ENCODE data around the gene NAA10.
A peak's percentile ranks its signal among the peaks of the same experiment; 100 is the strongest.
"Not testable (repeated sequence)": the region's sequence is repeated elsewhere in the genome, so short reads cannot be mapped to it uniquely, and the experiment has no call there.

Gene NAA10

DNA sequence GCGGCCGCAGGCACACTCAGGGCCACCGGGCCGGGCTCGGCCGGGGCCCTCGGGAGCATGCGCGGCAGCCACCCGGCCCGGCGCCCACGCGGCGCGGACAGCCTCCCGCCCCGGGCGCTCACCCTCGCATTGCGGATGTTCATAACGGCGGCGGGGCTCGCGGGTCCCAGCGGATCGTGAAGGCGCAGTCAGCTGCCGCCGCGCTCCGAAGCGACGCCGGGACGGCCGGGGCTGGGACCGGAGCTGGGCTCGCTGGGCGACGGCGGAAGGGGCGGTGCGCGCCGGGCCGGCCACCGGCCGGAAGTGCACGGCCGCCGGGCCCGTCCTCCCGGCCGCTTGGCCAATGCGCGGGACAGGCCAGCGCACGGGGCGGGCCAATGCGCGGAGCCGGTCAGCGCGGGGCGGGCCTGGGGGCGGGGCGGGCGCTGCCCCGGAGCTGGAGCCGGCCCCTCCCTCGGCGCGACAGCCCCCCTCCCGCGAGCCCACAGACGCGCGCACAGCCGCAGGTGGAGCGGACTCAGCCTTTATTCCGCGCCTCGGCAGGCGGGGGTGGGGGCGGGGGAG is at the start of gene NAA10:
TSS of gene NAA10 (minus strand) at position 276 of the 564 bp plus-strand sequence. CDS start at position 143, 133 bp downstream.
- H3K9me3 ChIP-seq (ENCODE audit: control insufficient read depth, insufficient read depth, low read length), result no peaks in the 10 kb centered on the region
- H3K36me3 ChIP-seq (ENCODE audit: insufficient read depth, low read length), result peaks cover 13% of the 10 kb centered on the region
- peak within 1 kb of the TSS; percentile 77 for H3K9ac ChIP-seq (ENCODE audit: low read depth, low read length)
- no peaks in the 10 kb centered on the region; the same call in 1 of the 2 replicates for H3K4me1 ChIP-seq (ENCODE audit: insufficient read depth, low read length)

DNA sequence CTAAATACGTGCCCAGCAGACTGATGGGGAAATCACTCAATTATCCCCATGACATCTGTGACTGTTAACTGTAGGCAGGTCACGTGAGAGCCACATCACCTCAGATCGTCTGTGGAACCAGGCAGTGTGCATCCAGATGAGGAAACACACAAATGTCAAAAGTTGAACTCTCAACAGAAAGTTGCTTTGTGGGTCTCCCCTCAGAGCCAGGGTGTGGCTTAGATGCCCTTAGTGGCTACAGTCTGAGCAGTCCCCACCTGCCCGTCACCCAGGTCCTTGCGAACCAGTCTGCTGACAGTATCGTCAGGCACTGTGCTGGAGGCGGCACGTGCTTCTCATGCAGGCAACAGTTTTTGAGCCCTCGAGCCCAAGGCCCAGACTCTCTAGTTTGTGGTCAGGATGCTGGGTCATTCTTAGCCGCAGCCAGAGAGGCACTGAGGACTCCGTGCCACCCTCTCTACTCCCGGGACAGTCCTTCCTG is 48.5 kb upstream of the NAA10 start:
- Histone ChIP-seq H3K36me3 (ENCODE audit: insufficient read depth, low read length) (no peaks in the 10 kb centered on the region), H3K9ac (ENCODE audit: low read depth, low read length) (no peak overlapping the region), H3K9me3 (ENCODE audit: control insufficient read depth, insufficient read depth, low read length) (no peaks in the 10 kb centered on the region), H3K4me1 (ENCODE audit: insufficient read depth, low read length) (peaks cover 5% of the 10 kb centered on the region; the same call in 1 of the 2 replicates)

DNA sequence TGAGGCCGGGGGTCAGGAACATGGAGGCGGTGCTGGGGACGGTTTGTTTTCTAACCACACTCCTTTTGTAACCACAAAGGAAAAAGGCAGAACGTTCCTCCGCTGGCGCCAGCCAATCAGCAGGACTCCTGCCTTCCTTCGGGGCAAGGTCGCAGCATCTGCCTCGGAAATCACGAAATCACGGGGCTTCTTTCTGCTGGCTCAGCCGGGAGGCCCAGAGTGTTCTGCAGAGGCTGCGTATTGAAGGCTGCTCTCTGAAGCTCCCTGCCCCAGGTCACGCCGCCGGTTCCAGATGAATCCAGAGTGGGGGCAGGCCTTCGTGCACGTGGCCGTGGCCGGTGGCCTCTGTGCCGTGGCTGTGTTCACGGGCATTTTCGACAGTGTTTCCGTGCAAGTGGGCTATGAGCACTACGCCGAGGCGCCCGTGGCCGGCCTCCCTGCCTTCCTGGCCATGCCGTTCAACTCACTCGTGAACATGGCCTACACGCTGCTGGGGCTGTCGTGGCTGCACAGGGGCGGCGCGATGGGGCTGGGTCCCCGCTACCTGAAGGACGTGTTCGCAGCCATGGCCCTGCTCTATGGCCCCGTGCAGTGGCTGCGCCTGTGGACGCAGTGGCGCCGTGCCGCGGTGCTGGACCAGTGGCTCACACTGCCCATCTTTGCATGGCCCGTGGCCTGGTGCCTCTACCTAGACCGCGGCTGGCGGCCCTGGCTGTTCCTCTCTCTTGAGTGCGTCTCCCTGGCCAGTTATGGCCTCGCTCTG is 47.1 kb upstream of the NAA10 start:
- Histone ChIP-seq H3K9me3 (ENCODE audit: control insufficient read depth, insufficient read depth, low read length) (no peaks in the 10 kb centered on the region), H3K36me3 (ENCODE audit: insufficient read depth, low read length) (no peaks in the 10 kb centered on the region), H3K9ac (ENCODE audit: low read depth, low read length) (no peak overlapping the region), H3K4me1 (ENCODE audit: insufficient read depth, low read length) (peaks cover 5% of the 10 kb centered on the region; the same call in 1 of the 2 replicates)

DNA sequence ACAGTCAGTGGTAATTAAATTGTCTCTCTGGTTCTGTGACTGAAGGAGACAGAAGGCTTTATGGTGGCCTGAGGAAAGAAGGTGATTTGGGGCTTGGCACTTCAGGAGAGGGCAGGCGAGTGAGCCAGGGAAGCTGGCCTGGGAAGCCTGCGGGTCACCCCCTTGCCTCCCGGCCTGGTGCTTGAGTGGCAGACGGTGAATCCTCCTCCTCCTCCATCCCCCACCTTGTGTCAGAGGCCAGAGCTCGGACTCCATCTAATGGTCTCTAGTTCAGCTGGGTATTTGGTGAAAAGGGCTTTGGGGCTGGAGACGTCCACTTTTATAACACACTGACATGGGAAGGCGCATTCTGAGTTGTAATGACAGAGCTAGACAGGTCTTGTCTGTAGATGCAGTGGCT is 46.4 kb upstream of the NAA10 start:
- peaks cover 5% of the 10 kb centered on the region; the same call in 1 of the 2 replicates for H3K4me1 ChIP-seq (ENCODE audit: insufficient read depth, low read length)
- H3K9me3 ChIP-seq (ENCODE audit: control insufficient read depth, insufficient read depth, low read length), result no peaks in the 10 kb centered on the region
- H3K9ac ChIP-seq (ENCODE audit: low read depth, low read length), result no peak overlapping the region
- H3K36me3 ChIP-seq (ENCODE audit: insufficient read depth, low read length), result no peaks in the 10 kb centered on the region

DNA sequence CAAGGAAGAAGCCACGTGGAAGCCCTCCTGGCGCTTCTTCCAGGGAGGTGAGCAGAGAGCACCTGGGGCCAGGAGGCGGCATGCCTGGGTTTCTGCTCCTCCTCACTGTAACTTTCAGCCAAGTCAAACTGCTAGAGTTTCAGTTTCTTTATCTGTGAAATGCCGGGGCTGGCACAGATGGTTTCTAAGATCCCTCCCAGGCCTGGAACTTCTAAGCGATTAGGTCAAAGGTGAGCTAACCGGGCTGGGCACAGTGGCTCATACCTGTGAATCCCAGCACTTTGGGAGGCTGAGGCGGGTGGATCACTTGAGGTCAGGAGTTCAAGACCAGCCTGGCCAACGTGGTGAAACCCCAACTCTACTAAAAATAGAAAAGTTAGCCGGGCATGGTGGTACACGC is 45.6 kb upstream of the NAA10 start:
- H3K9me3 ChIP-seq (ENCODE audit: control insufficient read depth, insufficient read depth, low read length); H3K9ac ChIP-seq (ENCODE audit: low read depth, low read length); H3K36me3 ChIP-seq (ENCODE audit: insufficient read depth, low read length); H3K4me1 ChIP-seq (ENCODE audit: insufficient read depth, low read length): not testable (repeated sequence)

DNA sequence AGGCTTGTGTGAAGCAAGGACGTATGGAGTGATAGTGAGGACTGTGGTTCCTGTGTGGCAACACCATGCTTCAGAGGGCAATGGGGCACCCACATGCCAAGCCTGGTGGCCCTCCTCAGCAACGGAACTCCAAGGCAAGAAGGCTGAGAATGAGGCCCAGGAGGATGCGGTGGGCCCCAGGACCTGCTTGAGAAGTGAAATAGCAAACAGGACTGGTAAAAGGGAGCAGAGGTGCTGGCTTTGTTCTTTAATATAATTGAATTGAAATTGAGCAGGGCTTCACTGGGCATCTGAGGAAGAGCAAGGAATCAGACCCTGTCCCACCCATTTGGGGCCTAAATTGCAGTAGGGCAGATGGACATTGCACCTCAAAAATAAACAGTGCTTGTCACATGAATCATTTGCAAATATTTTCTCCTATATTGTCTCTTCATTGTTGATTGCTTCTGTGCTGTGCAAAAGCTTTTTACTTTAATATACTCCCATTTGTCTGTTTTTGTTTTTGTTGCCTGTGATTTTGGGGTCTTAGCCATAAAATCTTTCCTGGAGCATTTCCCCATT is 40.0 kb upstream of the NAA10 start:
- no peaks in the 10 kb centered on the region for H3K4me1 ChIP-seq (ENCODE audit: insufficient read depth, low read length)
- no peaks in the 10 kb centered on the region for H3K36me3 ChIP-seq (ENCODE audit: insufficient read depth, low read length)
- H3K9ac ChIP-seq (ENCODE audit: low read depth, low read length), result no peak overlapping the region
- no peaks in the 10 kb centered on the region for H3K9me3 ChIP-seq (ENCODE audit: control insufficient read depth, insufficient read depth, low read length)

DNA sequence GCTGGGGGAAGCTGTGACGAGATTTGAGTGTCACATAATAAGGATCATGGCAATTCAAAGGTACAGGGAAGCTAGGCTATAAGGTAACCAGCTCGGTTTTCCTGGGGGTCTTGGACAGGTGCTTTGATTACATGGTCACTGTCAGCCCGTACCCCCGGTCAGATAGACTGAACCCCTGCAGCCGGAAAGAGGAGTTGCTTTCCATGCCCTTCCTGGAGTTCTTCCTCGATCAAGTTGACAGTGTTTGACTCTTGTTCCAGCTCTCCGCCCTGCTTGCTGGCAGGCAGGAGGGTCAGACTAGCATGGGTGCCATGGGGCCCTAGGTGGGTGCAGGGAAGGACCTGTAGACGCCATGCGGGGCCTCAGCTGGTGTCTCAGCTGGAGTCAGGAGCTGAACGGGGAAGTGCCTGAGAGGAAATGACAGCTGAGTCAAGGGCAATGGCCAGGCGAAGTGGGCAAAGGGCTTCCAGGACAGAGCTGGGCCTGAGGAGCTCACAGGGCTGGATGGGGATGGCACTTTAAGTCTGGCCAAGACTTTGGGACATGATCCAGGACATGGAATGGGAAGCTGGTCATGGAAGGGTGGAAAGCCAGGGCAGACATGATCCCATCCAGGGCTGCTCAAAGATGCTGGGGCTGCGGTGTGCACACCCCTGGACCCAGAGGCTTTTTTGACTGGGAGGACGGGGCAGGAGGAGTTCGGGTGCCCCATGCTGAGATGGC is 39.3 kb upstream of the NAA10 start:
- Histone ChIP-seq H3K4me1 (ENCODE audit: insufficient read depth, low read length) (no peaks in the 10 kb centered on the region; the same call in 1 of the 2 replicates), H3K9ac (ENCODE audit: low read depth, low read length) (no peak overlapping the region), H3K36me3 (ENCODE audit: insufficient read depth, low read length) (no peaks in the 10 kb centered on the region), H3K9me3 (ENCODE audit: control insufficient read depth, insufficient read depth, low read length) (no peaks in the 10 kb centered on the region)

DNA sequence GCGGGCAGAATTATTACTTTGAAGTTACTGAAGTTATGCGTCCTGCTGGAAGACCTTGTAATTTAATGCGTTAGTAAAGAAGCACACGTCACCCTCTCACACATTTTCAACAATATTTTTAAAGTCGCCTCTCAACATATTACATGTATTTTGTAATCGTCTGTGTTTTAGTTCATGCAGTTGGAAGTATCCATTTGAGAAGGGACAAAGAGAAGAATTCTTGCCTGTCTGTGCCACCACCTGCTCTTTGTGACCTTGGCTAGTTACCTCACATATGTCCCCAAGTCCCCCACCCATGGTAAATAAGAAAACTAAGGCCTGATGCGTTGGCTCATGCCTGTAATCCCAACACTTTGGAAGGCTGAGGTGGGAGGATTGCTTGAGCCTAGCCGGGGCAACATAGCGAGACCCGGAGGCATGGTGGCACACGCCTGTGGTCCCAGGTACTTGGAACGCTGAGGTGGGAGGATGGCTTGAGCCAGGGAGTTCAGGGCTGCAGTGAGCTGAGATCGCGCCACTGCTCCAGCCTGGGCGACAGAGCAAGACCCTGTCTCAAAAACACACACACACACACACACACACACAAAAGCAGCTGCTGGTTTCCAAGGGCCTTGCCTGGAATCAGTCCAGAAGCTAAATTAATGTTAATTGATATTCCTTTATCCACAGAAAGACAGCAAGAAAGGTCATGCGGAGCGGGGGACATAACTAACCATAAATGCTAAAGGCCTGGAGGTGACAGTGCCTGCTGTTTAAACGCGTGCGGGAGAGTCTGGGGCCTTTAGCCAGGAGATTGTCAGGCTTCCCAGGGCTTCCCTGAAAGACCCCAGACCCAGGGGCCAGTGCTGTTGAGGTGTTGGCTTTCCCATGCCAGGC is 38.5 kb upstream of the NAA10 start:
- Histone ChIP-seq H3K9ac (ENCODE audit: low read depth, low read length) (peak overlapping the region; percentile 77), H3K9me3 (ENCODE audit: control insufficient read depth, insufficient read depth, low read length) (no peaks in the 10 kb centered on the region), H3K4me1 (ENCODE audit: insufficient read depth, low read length) (peaks cover 1% of the 10 kb centered on the region; the same call in 1 of the 2 replicates), H3K36me3 (ENCODE audit: insufficient read depth, low read length) (no peaks in the 10 kb centered on the region)

DNA sequence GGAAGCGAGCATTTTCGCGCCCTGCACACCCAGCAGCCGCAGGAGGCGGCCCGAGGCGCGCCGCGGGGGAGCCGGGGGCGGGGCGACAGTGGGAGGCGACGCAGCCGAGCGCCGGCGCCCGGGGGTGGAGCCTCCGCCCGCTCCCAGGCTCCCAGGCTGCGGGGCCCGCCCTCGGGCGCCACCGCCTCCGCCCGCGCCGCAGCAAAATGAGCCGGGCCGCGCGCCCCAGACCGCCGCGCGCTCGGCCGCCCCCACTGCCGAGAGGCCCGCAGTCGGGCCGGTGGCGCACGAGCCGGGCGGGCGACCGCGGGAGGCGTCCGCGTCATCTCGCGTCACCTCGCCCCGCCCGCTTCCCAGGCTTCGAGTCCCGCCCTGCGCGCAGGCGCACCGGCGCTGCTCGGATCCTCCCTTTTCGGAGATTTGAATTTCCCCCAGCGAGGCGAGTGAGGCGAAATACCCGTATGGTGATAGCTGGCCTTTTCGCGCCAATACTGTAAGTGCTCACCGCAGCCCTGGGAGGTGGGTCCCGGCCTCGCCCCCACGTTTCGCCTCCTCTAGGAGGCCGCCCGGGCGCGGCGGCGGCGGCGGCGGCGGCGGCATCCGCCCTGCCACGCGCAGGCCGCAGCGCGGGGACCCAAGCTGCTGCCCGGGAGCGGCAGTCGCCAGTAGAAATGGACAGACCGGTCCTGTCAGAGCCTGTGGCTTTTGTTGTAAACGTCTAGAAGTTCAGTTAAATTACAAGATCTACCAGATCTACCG is 37.7 kb upstream of the NAA10 start, which contains the start of gene TMEM187:
TSS of gene TMEM187 (plus strand) at position 387 of the 759 bp plus-strand sequence. CDS start 9,309 bp downstream, outside the sequence.
- H3K4me1 ChIP-seq (ENCODE audit: insufficient read depth, low read length), result peaks cover 9% of the 10 kb centered on the region; the same call in 1 of the 2 replicates
- no peaks in the 10 kb centered on the region; the same call in 1 of the 2 replicates for H3K36me3 ChIP-seq (ENCODE audit: insufficient read depth, low read length)
- H3K9me3 ChIP-seq (ENCODE audit: control insufficient read depth, insufficient read depth, low read length), result no peaks in the 10 kb centered on the region
- peak within 1 kb of the TSS; percentile 77 for H3K9ac ChIP-seq (ENCODE audit: low read depth, low read length)

DNA sequence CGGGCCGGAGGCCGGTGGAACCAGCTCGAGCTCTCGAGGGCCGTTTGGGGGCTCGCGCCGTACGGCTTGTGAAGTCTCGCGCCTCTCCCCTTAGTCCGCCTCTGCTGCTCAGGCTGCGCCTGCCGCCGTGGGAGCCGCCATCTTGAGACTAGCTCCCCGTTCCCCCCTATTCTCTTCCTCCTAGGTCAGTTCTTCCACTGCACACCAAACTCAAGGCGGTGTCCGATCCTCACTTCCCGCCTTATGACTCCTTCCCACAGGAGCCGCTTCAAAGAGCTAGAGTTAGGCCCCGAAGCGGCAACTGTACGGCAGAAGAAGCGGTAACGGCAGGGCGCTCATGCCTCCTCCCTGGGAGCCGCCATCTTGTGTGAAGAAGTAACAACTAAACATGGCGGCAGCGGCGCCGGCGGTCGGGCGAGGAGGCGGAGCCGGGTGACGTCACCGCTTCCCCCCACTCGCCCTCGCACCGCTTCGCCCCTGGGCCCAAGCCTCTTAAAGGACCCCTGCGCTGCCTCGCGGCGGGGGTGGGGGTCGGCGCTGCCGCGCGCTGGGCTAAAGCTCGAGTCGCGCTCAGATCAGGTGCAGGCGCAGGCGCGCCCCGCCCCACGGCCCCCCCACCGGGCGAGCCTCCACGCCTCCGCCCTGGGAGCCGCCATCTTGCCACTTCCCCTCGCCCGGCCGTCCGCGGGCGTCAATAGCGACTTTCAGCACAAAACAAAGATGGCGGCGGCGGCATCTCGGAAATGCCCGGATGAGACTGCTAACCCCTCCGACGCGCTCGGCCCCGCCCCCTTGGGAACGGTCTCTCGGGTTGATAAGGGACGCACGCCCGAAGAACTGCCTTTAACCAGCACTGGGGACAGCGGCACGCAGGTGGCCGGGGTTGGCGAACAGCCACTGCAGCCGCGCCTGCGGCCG is 36.9 kb upstream of the NAA10 start, which contains the start of gene HCFC1:
TSS of gene HCFC1 (minus strand) at position 369 of the 918 bp plus-strand sequence. CDS start 978 bp downstream, outside the sequence.
- H3K36me3 ChIP-seq (ENCODE audit: insufficient read depth, low read length), result no peaks in the 10 kb centered on the region; the same call in 1 of the 2 replicates
- no peaks in the 10 kb centered on the region; the same call in 1 of the 2 replicates for H3K9me3 ChIP-seq (ENCODE audit: control insufficient read depth, insufficient read depth, low read length)
- H3K4me1 ChIP-seq (ENCODE audit: insufficient read depth, low read length), result peaks cover 18% of the 10 kb centered on the region; the same call in 1 of the 2 replicates
- peak within 1 kb of the TSS; percentile 77 for H3K9ac ChIP-seq (ENCODE audit: low read depth, low read length)

DNA sequence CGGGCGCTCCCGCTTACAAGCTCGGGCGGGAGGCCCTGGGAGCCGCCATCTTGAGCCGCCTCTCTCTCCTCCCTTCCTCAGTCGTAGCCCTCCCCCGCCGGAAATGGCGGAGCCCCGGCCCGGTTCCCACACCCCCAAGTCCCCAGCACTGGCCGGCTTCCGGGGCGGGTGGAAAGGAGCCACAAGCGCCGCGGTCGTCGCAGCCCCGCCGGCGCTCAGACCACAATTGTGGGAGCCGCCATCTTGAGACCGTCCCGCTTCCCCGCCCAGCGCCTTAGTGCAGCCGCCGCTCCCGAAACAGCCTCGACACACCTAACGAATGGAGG is 36.2 kb upstream of the NAA10 start:
- no peaks in the 10 kb centered on the region; the same call in 1 of the 2 replicates for H3K36me3 ChIP-seq (ENCODE audit: insufficient read depth, low read length)
- peaks cover 22% of the 10 kb centered on the region; the same call in 1 of the 2 replicates for H3K4me1 ChIP-seq (ENCODE audit: insufficient read depth, low read length)
- H3K9me3 ChIP-seq (ENCODE audit: control insufficient read depth, insufficient read depth, low read length), result no peaks in the 10 kb centered on the region; the same call in 1 of the 2 replicates
- peak overlapping the region; percentile 77 for H3K9ac ChIP-seq (ENCODE audit: low read depth, low read length)

Measured in ES-I3 (cell line).